Cardiac fibroblast (primary cell): ENCODE measurements around the gene RNF11.

Experiments used
- DNase-seq, 2 donors: peaks; one replicate each; pipeline versions ENCODE4 v3.0.0 to v3.0.0-alpha.2; 2010; ENCODE audit warnings: low read depth in 2 of 2
- H3K4me3 ChIP-seq, 2 donors: replicated peaks in 1 of 2; 1 replicate in 1 of 2; 2 replicates in 1 of 2; pipeline ENCODE4 v1.5.1; 2011; ENCODE audit warnings: low read depth in 2 of 2, low read length in 2 of 2, mild to moderate bottlenecking in 2 of 2, moderate library complexity in 1 of 2
- TF ChIP-seq, protein P1 (sequence below): IDR thresholded peaks from one replicate; pipeline ENCODE4 v1.5.1; 2011; ENCODE audit warnings: low read depth, mild to moderate bottlenecking, low read length, inconsistent platforms

Gene RNF11

DNA sequence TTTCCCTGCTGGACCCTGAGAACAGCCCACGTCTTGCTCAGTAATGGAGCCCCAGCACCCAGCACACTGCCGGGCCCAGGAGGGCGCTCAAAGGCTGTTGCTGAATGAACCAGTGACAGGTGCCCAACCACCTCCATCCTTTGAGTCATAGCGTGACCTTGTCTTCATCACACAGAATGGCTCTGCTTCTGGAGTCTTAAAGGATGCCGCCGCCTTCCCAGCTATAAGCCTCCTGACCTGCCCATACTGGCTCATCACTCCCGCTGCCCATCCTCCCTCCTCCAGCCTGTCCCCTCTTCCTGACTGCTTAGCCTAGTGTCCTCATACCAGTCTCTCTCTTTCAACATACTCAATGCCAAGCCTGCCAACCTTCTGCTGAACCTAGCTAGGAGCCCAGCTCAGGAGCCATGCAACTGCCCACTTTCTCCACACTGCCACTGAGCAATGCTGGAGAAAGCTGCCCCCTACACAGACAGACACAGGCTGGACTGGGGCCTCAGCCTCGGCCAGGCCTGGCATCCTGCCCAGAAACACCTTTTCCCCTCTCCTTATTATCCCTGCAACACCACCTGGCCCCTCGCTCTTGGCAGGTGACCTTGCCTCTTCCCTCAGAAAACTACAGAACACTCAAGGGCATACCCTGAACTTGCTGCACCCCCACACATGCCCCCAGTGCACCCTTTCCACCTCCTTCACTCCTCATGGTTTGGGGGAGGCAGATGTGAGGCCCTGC is 80.2 kb downstream of the RNF11 start:
- TF ChIP-seq, protein P1, sequence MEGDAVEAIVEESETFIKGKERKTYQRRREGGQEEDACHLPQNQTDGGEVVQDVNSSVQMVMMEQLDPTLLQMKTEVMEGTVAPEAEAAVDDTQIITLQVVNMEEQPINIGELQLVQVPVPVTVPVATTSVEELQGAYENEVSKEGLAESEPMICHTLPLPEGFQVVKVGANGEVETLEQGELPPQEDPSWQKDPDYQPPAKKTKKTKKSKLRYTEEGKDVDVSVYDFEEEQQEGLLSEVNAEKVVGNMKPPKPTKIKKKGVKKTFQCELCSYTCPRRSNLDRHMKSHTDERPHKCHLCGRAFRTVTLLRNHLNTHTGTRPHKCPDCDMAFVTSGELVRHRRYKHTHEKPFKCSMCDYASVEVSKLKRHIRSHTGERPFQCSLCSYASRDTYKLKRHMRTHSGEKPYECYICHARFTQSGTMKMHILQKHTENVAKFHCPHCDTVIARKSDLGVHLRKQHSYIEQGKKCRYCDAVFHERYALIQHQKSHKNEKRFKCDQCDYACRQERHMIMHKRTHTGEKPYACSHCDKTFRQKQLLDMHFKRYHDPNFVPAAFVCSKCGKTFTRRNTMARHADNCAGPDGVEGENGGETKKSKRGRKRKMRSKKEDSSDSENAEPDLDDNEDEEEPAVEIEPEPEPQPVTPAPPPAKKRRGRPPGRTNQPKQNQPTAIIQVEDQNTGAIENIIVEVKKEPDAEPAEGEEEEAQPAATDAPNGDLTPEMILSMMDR = no peak
- no peak overlapping the region for H3K4me3 ChIP-seq
- DNase-seq = no peak

DNA sequence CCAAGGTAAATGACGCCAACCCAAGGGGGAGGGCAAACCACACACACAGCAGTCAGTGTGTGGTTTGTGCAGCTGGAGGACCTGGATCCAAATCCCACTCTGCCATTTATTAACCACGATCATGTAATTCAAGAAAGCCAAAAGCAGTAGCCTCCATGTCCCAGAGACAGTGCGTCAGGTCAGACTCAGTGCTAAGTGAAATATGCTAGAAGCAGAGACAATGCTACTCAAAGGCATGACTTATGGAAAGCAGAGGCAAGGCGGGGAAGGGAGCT is 80.7 kb downstream of the RNF11 start:
- no peak overlapping the region for H3K4me3 ChIP-seq
- DNase-seq = no peak
- TF ChIP-seq, protein P1 = no peak

- DNase-seq = no peak
- TF ChIP-seq, protein P1 = no peak
- no peak overlapping the region for H3K4me3 ChIP-seq
Measured at GRCh38 chr1:51317798-51318197, 81.7 kb downstream of the RNF11 start.

DNA sequence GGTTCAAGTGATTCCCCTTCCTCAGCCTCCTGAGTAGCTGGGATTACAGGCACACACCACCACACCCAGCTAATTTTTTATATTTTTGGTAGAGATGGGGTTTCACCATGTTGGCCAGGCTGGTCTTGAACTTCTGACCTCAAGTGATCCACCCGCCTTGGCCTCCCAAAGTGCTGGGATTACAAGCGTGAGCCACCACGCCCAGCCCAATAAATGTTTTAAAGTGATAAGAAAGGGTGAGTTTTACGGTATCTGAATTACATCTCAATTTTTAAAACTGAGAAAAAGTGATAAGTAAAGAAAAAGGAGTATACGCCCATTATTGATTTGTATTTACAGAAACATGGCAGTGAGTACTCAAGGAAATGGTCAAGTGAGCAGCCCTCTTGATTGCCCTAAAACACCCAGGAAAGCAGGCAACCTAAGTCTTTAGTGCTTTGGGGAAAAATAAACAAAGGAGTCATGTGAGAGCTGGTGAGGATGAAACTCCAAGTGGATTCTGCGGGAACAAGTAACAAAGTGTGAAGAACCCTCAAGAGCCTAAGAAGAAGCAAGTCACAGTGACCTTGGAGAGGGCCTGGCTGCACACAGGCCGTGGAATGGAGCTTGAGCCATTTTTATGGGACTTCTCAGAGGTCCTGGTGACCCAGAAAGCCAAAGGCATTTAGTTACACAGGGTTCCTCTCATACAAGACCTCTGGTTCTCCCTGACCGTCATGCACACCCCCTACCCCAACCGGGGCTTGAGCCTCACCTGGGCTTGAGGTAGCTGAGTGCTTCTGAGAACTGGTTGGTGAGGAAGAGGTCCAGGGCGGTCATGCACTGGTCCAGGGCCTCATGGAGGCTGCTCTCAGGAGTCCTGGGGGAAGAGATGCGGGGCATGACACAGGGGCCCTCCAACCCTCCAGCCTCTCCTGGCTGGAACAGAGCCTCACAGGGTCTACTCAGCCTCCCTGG is 85.2 kb downstream of the RNF11 start:
- TF ChIP-seq, protein P1 = no peak
- H3K4me3 ChIP-seq = no peak overlapping the region
- no peak for DNase-seq

DNA sequence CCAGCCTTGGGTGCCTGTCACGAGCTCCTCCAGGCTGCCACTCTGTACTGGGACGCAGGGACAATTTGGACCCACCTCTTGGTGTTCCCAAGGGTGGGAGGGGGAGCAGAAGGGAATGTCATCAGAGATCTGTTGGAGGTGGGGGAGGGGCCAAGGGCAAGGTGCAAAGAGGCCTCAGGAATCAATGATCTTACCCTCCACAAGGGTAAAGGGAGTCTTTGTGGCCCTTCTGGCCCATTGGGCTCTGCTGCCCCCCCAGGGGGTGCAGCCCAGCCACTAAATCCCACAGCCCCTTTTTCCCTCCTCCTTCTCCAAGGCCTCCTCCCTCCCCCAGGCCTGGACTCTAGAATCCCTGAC is 85.8 kb downstream of the RNF11 start:
- TF ChIP-seq, protein P1 = no peak
- H3K4me3 ChIP-seq = no peak overlapping the region
- DNase-seq = no peak

- no peak overlapping the region for H3K4me3 ChIP-seq
- no peak for DNase-seq
- TF ChIP-seq, protein P1 = no peak
Measured at GRCh38 chr1:51322417-51323101, 86.5 kb downstream of the RNF11 start.
